Keratinocyte (primary cell): ENCODE measurements around the gene GFRA4. TPM values are rescaled to one million over a fixed set of nuclear protein-coding genes. Genes with fewer than 3 reads are reported as not detected.

Experiments
- DNase-seq: peaks from one replicate; pipeline ENCODE4 v3.0.0-alpha.2; 2011; ENCODE audit warnings: low read depth, missing footprints, low spot score
- FAIRE-seq: peaks from 2 replicates; lab custom pipeline; 2011; peaks lifted over from hg19 to GRCh38; lab: Jason Lieb, UNC
- H2AFZ ChIP-seq: 2 replicates; pipeline ENCODE4 v1.6.0; 2012; ENCODE audit warnings: low read length, control low read depth, inconsistent platforms; ENCODE audit not compliant: control insufficient read depth
- H3K27ac ChIP-seq: 2 replicates; pipeline ENCODE4 v1.5.1; 2011; ENCODE audit warnings: low read length; ENCODE audit not compliant: control insufficient read depth, insufficient read depth
- H3K27me3 ChIP-seq: 3 replicates; pipeline ENCODE4 v1.6.0; 2011; ENCODE audit warnings: low read length; ENCODE audit not compliant: control insufficient read depth, insufficient read depth; ENCODE audit errors: extremely low read depth
- H3K36me3 ChIP-seq, 2 experiments: 2 replicates in 1 of 2; 3 replicates in 1 of 2; pipeline ENCODE4 v1.5.1; 2011; ENCODE audit warnings: low read length in 2 of 2, mild to moderate bottlenecking in 1 of 2; ENCODE audit not compliant: control insufficient read depth in 2 of 2, insufficient read depth in 2 of 2; ENCODE audit errors: extremely low read depth in 1 of 2
- H3K4me1 ChIP-seq: 3 replicates; pipeline ENCODE4 v1.5.1; 2011; ENCODE audit warnings: low read length; ENCODE audit not compliant: control insufficient read depth, insufficient read depth; ENCODE audit errors: extremely low read depth
- H3K4me2 ChIP-seq: 3 replicates; pipeline ENCODE4 v1.6.0; 2011; ENCODE audit warnings: low read depth, low read length; ENCODE audit not compliant: control insufficient read depth, insufficient read depth; ENCODE audit errors: extremely low read depth
- H3K4me3 ChIP-seq, 3 experiments: fragments of 200-600 bp in 1 of 3; sonication (generic) in 1 of 3; 2 replicates in 2 of 3; 3 replicates in 1 of 3; pipeline ENCODE4 v1.5.1; 2011 to 2016; ENCODE audit warnings: low read length in 3 of 3, mild to moderate bottlenecking in 3 of 3, control low read depth in 2 of 3, inconsistent platforms in 1 of 3, low read depth in 1 of 3, mixed read lengths in 1 of 3, mixed run types in 1 of 3, moderate library complexity in 1 of 3; ENCODE audit not compliant: control insufficient read depth in 2 of 3, insufficient read depth in 2 of 3; ENCODE audit errors: extremely low read depth in 1 of 3
- H3K79me2 ChIP-seq: 2 replicates; pipeline ENCODE4 v1.6.0; 2012; ENCODE audit warnings: low read length; ENCODE audit not compliant: control insufficient read depth, insufficient read depth
- H3K9ac ChIP-seq: 3 replicates; pipeline ENCODE4 v1.6.0; 2011; ENCODE audit warnings: low read length; ENCODE audit not compliant: control insufficient read depth, insufficient read depth; ENCODE audit errors: extremely low read depth
- H3K9me1 ChIP-seq: 3 replicates; pipeline ENCODE4 v1.6.0; 2011; ENCODE audit warnings: low read length; ENCODE audit not compliant: control insufficient read depth, insufficient read depth; ENCODE audit errors: extremely low read depth
- H3K9me3 ChIP-seq: 2 replicates; pipeline ENCODE4 v1.5.1; 2012; ENCODE audit warnings: low read depth, low read length; ENCODE audit not compliant: control insufficient read depth
- H4K20me1 ChIP-seq: 3 replicates; pipeline ENCODE4 v1.6.0; 2011; ENCODE audit warnings: low read length; ENCODE audit not compliant: control insufficient read depth, insufficient read depth; ENCODE audit errors: extremely low read depth
- CTCF ChIP-seq, 3 experiments: IDR thresholded peaks in 1 of 3; conservative IDR thresholded peaks in 1 of 3; optimal IDR thresholded peaks in 1 of 3; 2 replicates in 2 of 3; 3 replicates in 1 of 3; pipeline versions ENCODE3 to v1.5.1; 2011; ENCODE audit warnings: low read length in 3 of 3, mild to moderate bottlenecking in 3 of 3, moderate library complexity in 2 of 3, control low read depth in 1 of 3, inconsistent platforms in 1 of 3; ENCODE audit not compliant: insufficient read depth in 2 of 3; ENCODE audit errors: extremely low read depth in 1 of 3
- EZH2 ChIP-seq: IDR thresholded peaks from one replicate; pipeline ENCODE4 v1.6.1; 2012; ENCODE audit warnings: inconsistent platforms, mild to moderate bottlenecking, low read length, moderate library complexity
- dilution Hi-C: fragments of 300-500 bp; cut with MboI; formaldehyde crosslinking; loops from one replicate; pipeline ENCODE4 v1.7.0; 2020; ENCODE audit warnings: low sequenced_read_pairs; ENCODE audit not compliant: extremely low pct_ligation_motif_present
- polyA plus RNA-seq, 5 experiments: library from polyadenylated mRNA; depleted of rRNA in 3 of 5; stranded (reverse) in 3 of 5; stranded (forward) in 1 of 5; unstranded in 1 of 5; fragments of >200 nt; gene quantifications; 1 replicate in 1 of 5; 2 replicates in 3 of 5; 3 replicates in 1 of 5; pipeline versions ENCODE4 v1.2.1 to v1.2.3, GENCODE V29; 2011 to 2012; ENCODE audit warnings: missing spikeins in 2 of 5, low read depth in 1 of 5, low replicate concordance in 1 of 5

GFRA4 gene
- polyA plus RNA-seq, 1 donor (not counting 4 experiments of a cell fraction or from before 2014, with no cell fraction given): not detected

- no peak for DNase-seq
- Histone ChIP-seq H2AFZ (no peak overlapping the region), H3K27me3 (no peaks in the 10 kb centered on the region), H3K9ac (no peak overlapping the region), H3K4me3 (no peak overlapping the region), H4K20me1 (no peaks in the 10 kb centered on the region), H3K79me2 (no peaks in the 10 kb centered on the region), H3K4me2 (no peak overlapping the region), H3K27ac (no peak overlapping the region), H3K9me1 (no peaks in the 10 kb centered on the region), H3K4me1 (no peaks in the 10 kb centered on the region), H3K36me3 (no peaks in the 10 kb centered on the region), H3K9me3 (no peaks in the 10 kb centered on the region)
- no peak for TF ChIP-seq EZH2
- no peak for TF ChIP-seq CTCF (optimal IDR thresholded peaks at IDR 0.05 in 1 of 3, IDR thresholded peaks at IDR 0.05 in 1 of 3, conservative IDR thresholded peaks at IDR 0.05 in 1 of 3; ENCODE audit: extremely low read depth in 1 of 3, insufficient read depth in 2 of 3, low read length in 3 of 3)
- dilution Hi-C loops: no loop called here
- FAIRE-seq: no peak
Observed at GRCh38 chr20:3706774-3707507, 43.7 kb upstream of the GFRA4 start.

- no peak overlapping the region for H3K9ac ChIP-seq
- no peak overlapping the region for H3K27ac ChIP-seq
- no peaks in the 10 kb centered on the region for H3K9me3 ChIP-seq
- H3K9me1 ChIP-seq: no peaks in the 10 kb centered on the region
- H3K4me1 ChIP-seq: no peaks in the 10 kb centered on the region
- dilution Hi-C loops: no loop called here
- peaks cover 4% of the 10 kb centered on the region for H3K27me3 ChIP-seq
- DNase-seq (no peak), FAIRE-seq (no peak)
- H4K20me1 ChIP-seq: no peaks in the 10 kb centered on the region
- H3K79me2 ChIP-seq: no peaks in the 10 kb centered on the region
- no peak overlapping the region for H3K4me3 ChIP-seq
- TF ChIP-seq EZH2: no peak
- no peak for TF ChIP-seq CTCF (optimal IDR thresholded peaks at IDR 0.05 in 1 of 3, IDR thresholded peaks at IDR 0.05 in 1 of 3, conservative IDR thresholded peaks at IDR 0.05 in 1 of 3; ENCODE audit: extremely low read depth in 1 of 3, insufficient read depth in 2 of 3, low read length in 3 of 3)
- no peaks in the 10 kb centered on the region for H3K36me3 ChIP-seq
- no peak overlapping the region for H2AFZ ChIP-seq
- no peak overlapping the region for H3K4me2 ChIP-seq
Observed at GRCh38 chr20:3705970-3706739, 43.0 kb upstream of the GFRA4 start.
